Transverse colon (tissue), 4 donors: ENCODE results near the gene C1QTNF1. TPM values are rescaled to one million over a fixed set of nuclear protein-coding genes. Genes with fewer than 3 reads are reported as not detected.

Source experiments
- DNase-seq: peaks from one replicate; pipeline ENCODE4 v3.0.0-alpha.2; 2019
- H3K27ac ChIP-seq, 4 donors: fragments of 200-600 bp; sonication (generic); 2 replicates each; pipeline ENCODE4 v1.5.1; 2016 to 2018; ENCODE audit warnings: inconsistent platforms in 4 of 4
- H3K27me3 ChIP-seq: fragments of 200-600 bp; sonication (generic); 2 replicates; pipeline ENCODE4 v1.5.1; 2017; ENCODE audit warnings: inconsistent platforms
- H3K36me3 ChIP-seq, 4 donors: fragments of 200-600 bp; sonication (generic); 2 replicates each; pipeline ENCODE4 v1.5.1; 2017 to 2019; ENCODE audit warnings: inconsistent platforms in 4 of 4
- H3K4me1 ChIP-seq, 4 donors: fragments of 200-600 bp; sonication (generic); 2 replicates each; pipeline ENCODE4 v1.5.1; 2017 to 2020; ENCODE audit warnings: inconsistent platforms in 4 of 4
- H3K4me3 ChIP-seq, 4 donors: fragments of 200-600 bp; sonication (generic); 1 replicate in 1 of 4; 2 replicates in 3 of 4; pipeline versions ENCODE4 v1.5.1 to v1.6.1; 2017 to 2019; ENCODE audit warnings: inconsistent platforms in 4 of 4
- H3K9me3 ChIP-seq, 2 donors: fragments of 200-600 bp; sonication (generic); 2 replicates each; pipeline ENCODE4 v1.5.1; 2017 to 2019; ENCODE audit warnings: inconsistent platforms in 2 of 2
- EP300 ChIP-seq: sonication (generic); formaldehyde crosslinking; IDR thresholded peaks from one replicate; pipeline ENCODE4 v1.6.1; 2017; ENCODE audit warnings: antibody characterized with exemption, low read depth
- POLR2A ChIP-seq: fragments of 450-650 bp; IDR thresholded peaks from one replicate; pipeline ENCODE4 v1.6.1; 2016; ENCODE audit warnings: antibody characterized with exemption, mild to moderate bottlenecking, moderate library complexity
- POLR2AphosphoS5 ChIP-seq, 3 donors: sonication (generic); formaldehyde crosslinking; IDR thresholded peaks; one replicate each; pipeline ENCODE4 v1.6.1; 2016; ENCODE audit warnings: antibody characterized with exemption in 3 of 3
- WGBS, 2 donors: methylation state at CpG; one replicate each; pipeline ENCODE4 v1.1.5; 2018; ENCODE audit warnings: low coverage in 1 of 2; 5-methylcytosine and 5-hydroxymethylcytosine counted together
- in situ Hi-C, 4 donors: fragments of 200-750 bp; cut with MboI; loops; one replicate each; pipeline versions ENCODE4 v1.15.0 to v1.15.1; 2017; ENCODE audit warnings: low sequenced_read_pairs in 3 of 4, low pct_ligation_motif_present in 1 of 4, low pct_unique_long_range_greater_than_20kb in 1 of 4
- intact Hi-C: fragments of 100-400 bp; cut with DNase I; formaldehyde crosslinking; loops from one replicate; pipeline ENCODE4 v1.15.1; 2023; ENCODE audit warnings: low total_unique reads
- total RNA-seq, 4 donors: library from RNA; depleted of rRNA; stranded (reverse); fragments of >200 nt; gene quantifications; one replicate each; pipeline ENCODE4 v1.1.0, GENCODE V29; 2016
- TF ChIP-seq, protein P1 (sequence below), 5 experiments: fragments of 200-600 bp in 3 of 5; fragments of 450-650 bp in 2 of 5; sonication (generic) in 3 of 5; IDR thresholded peaks; 1 replicate in 2 of 5; 2 replicates in 3 of 5; pipeline ENCODE4 v1.5.1; 2016 to 2017; ENCODE audit warnings: antibody characterized with exemption in 5 of 5, inconsistent platforms in 3 of 5, mild to moderate bottlenecking in 2 of 5, moderate library complexity in 1 of 5

The C1QTNF1 gene
- total RNA-seq, 4 donors from 2014 or later: 5.4 to 35.5 (median 12.0) TPM

DNA sequence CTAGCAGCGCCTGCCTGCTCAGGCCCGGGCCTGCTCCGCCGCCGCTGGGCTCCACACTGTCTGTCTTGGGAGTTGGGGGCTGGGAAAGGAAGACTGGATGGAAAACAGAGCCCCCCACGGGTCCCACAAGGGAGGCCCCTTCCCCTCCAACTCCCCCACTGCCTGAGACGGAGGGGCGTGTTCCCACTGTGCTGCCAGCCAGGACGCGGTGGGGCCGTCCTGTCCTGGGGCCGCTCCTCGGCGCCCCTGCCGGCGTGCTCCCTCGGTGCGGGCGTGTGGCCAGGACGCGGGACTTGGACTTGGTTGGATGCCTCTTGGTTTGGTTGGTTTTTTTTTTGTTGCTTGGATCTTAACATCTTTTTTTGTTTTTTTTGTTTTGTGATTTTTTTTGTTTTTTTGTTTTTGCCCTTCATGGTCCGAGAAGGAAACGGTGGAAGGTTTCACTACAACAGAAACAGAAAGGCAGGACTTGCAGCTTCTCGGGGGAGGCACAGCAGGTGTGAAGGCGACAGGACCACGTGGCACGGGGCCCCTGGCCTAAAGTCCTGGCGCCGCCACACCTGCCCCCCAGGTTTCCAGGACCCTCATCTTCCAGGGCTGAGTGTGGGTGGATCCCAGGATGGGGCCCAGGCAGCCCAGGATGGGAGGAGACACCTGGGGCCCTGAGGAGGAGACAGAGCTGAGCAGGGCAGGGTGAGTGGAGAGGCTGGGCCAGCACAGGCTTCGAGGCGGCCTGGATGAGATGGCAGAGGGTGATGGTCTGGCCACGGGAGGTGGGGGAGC lies 66.7 kb downstream of the C1QTNF1 start:
- in situ Hi-C loops (no loop called here), intact Hi-C loops (no loop called here)
- Histone ChIP-seq H3K27ac (no peak overlapping the region), H3K36me3 (no peaks in the 10 kb centered on the region), H3K4me1 (peaks cover 0 to 13% (median 3%) of the 10 kb centered on the region in 4 donors), H3K27me3 (peaks cover 56% of the 10 kb centered on the region), H3K4me3 (no peak overlapping the region), H3K9me3 (no peaks in the 10 kb centered on the region)
- WGBS, 2 donors: 46% methylated on average over 29 of the region's 32 CpGs; no CpG with 5 or more reads in 1 of the 2 donors
- TF ChIP-seq, protein P1, sequence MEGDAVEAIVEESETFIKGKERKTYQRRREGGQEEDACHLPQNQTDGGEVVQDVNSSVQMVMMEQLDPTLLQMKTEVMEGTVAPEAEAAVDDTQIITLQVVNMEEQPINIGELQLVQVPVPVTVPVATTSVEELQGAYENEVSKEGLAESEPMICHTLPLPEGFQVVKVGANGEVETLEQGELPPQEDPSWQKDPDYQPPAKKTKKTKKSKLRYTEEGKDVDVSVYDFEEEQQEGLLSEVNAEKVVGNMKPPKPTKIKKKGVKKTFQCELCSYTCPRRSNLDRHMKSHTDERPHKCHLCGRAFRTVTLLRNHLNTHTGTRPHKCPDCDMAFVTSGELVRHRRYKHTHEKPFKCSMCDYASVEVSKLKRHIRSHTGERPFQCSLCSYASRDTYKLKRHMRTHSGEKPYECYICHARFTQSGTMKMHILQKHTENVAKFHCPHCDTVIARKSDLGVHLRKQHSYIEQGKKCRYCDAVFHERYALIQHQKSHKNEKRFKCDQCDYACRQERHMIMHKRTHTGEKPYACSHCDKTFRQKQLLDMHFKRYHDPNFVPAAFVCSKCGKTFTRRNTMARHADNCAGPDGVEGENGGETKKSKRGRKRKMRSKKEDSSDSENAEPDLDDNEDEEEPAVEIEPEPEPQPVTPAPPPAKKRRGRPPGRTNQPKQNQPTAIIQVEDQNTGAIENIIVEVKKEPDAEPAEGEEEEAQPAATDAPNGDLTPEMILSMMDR (IDR thresholded peaks at IDR 0.05): peak; percentile 16 to 47 (median 37)
- peak; percentile 3 for TF ChIP-seq POLR2A
- no peak for TF ChIP-seq EP300
- no peak for DNase-seq

DNA sequence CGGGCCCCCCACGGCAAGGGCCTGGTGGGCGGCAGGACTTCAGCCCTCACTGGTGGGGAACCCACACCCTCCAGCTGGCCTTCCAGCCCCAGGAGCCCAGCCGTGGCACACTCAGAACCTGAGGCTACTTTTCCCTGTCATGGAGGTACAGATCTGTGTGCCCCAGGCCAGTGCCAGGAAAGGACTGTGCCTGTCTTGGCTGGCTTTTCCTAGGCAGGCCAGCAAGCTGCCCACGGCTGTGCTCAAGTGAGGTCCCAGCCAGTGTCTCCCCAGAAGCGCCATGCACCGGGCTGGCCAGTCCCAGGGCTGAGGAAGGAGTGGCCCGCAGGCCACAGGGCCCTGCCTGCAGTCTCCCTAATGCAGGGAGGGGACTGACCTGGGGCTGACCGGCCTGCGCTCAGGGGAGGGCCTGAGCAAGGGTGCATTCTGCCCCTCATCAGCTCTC lies 67.3 kb downstream of the C1QTNF1 start:
- Histone ChIP-seq H3K27me3 (peaks cover 60% of the 10 kb centered on the region), H3K36me3 (no peaks in the 10 kb centered on the region), H3K9me3 (no peaks in the 10 kb centered on the region), H3K4me3 (no peak overlapping the region), H3K4me1 (peaks cover 0 to 13% (median 3%) of the 10 kb centered on the region in 4 donors), H3K27ac (no peak overlapping the region)
- no peak for TF ChIP-seq POLR2AphosphoS5 (IDR thresholded peaks at IDR 0.05)
- TF ChIP-seq, protein P1 (IDR thresholded peaks at IDR 0.05): no peak
- no peak for TF ChIP-seq EP300
- WGBS, 2 donors: 84% methylated on average over 7 of the region's 10 CpGs; no CpG with 5 or more reads in 1 of the 2 donors
- in situ Hi-C loops (no loop called here), intact Hi-C loops (no loop called here)
- DNase-seq: no peak

DNA sequence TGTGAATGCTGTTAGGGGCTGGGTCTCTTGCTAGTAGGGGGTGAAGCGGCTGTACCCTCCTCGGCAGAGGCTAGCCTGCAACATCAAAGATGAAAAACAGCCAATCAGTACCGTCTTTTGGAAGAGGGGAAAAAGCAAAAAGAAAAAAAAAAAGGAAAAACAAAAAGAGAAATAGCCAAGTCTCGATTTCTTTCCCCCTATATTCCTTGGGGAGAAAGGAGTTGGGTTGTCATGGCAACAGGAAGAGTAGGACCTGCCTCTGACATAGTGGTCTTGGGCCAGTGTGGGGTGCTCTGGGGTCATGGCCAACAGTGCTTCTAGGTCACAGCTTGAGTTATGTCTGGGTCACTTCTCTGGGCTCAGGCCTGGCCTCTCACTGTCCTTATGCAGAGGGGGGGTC lies 68.6 kb downstream of the C1QTNF1 start:
- DNase-seq: no peak

DNA sequence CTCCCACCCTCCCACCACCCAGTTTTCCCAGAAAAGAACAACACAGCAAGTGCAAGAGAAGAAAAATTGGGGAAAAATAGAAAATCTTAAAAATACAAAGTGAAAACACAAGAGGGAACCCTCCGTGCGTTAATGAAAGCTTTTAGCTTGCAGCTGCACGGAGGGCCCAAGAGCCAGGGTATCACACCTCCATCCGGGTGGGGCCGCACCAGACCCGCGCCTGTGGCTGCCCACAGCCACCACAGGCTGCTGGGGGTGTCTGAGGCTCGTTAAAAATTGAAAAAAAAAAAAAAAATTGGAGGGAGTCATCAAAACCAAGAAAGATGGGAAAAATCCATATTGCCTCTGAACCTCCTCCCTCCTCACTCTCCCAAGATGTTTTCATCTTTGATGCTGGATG lies 69.3 kb downstream of the C1QTNF1 start:
- DNase-seq: no peak
- H3K4me1 ChIP-seq: peaks cover 0 to 22% (median 6%) of the 10 kb centered on the region in 4 donors
- H3K27ac ChIP-seq: no peak overlapping the region
- H3K36me3 ChIP-seq: no peaks in the 10 kb centered on the region
- in situ Hi-C loops: no loop called here
- TF ChIP-seq POLR2AphosphoS5 (IDR thresholded peaks at IDR 0.05) (no peak), EP300 (no peak), POLR2A (no peak)
- TF ChIP-seq, protein P1 (IDR thresholded peaks at IDR 0.05): no peak
- H3K4me3 ChIP-seq: no peak overlapping the region
- H3K9me3 ChIP-seq: no peaks in the 10 kb centered on the region
- 27 to 32% methylated on average over 3 to 8 of the region's 8 CpGs for WGBS, 2 donors
- H3K27me3 ChIP-seq: peaks cover 80% of the 10 kb centered on the region
- intact Hi-C loops: no loop called here

More for the DNA sequence above, 68.6 kb downstream of the C1QTNF1 start:
- Histone ChIP-seq H3K27ac (no peak overlapping the region), H3K4me1 (peaks cover 0 to 21% (median 6%) of the 10 kb centered on the region in 4 donors), H3K36me3 (no peaks in the 10 kb centered on the region), H3K27me3 (peaks cover 73% of the 10 kb centered on the region), H3K4me3 (no peak overlapping the region), H3K9me3 (no peaks in the 10 kb centered on the region)
- TF ChIP-seq POLR2AphosphoS5 (IDR thresholded peaks at IDR 0.05) (no peak), POLR2A (no peak), EP300 (no peak)
- TF ChIP-seq, protein P1 (IDR thresholded peaks at IDR 0.05): no peak
- 62 to 67% methylated on average over 4 of the region's 4 CpGs for WGBS, 2 donors
- intact Hi-C loops: no loop called here
- in situ Hi-C loops: no loop called here
